DND-41 (cell line): ENCODE data around the gene OTUD1.
A peak's percentile ranks its signal among the peaks of the same experiment; 100 is the strongest.

Source experiments
- ATAC-seq: fragments of 200-7000 bp; cut with Tn5 transposase; 3 replicates; pipeline ENCODE4 v1.9.1; 2021; ENCODE audit warnings: low read depth; ENCODE audit not compliant: insufficient read depth
- DNase-seq: peaks from one replicate; pipeline ENCODE4 v3.0.0-alpha.2; 2020
- H2AFZ ChIP-seq: 2 replicates; pipeline ENCODE4 v1.6.0; 2012; ENCODE audit warnings: low read depth, low read length
- H3K27ac ChIP-seq: 2 replicates; pipeline ENCODE4 v1.5.1; 2012; ENCODE audit warnings: low read length, inconsistent platforms
- H3K27me3 ChIP-seq: fragments of 200-600 bp; sonication (generic); 2 replicates; pipeline ENCODE4 v1.6.0; 2012; ENCODE audit warnings: low read length, mild to moderate bottlenecking, inconsistent platforms; ENCODE audit not compliant: insufficient read depth, poor library complexity
- H3K36me3 ChIP-seq: 2 replicates; pipeline ENCODE4 v1.5.1; 2012; ENCODE audit warnings: low read length, inconsistent platforms; ENCODE audit not compliant: insufficient read depth
- H3K4me1 ChIP-seq: 2 replicates; pipeline ENCODE4 v1.5.1; 2012; ENCODE audit warnings: mild to moderate bottlenecking, low read length; ENCODE audit not compliant: insufficient read depth
- H3K4me2 ChIP-seq: 2 replicates; pipeline ENCODE4 v1.6.0; 2012; ENCODE audit warnings: mild to moderate bottlenecking, moderate library complexity, low read length, inconsistent platforms; ENCODE audit not compliant: insufficient read depth
- H3K4me3 ChIP-seq, 2 experiments: fragments of 200-600 bp in 1 of 2; shearing (Covaris generic) in 1 of 2; 2 replicates each; pipeline ENCODE4 v1.5.1; 2012 to 2016; ENCODE audit warnings: inconsistent platforms in 2 of 2, low read length in 2 of 2, mild to moderate bottlenecking in 2 of 2, low read depth in 1 of 2, moderate library complexity in 1 of 2
- H3K79me2 ChIP-seq: 2 replicates; pipeline ENCODE4 v1.6.0; 2012; ENCODE audit warnings: low read length, inconsistent platforms; ENCODE audit not compliant: insufficient read depth
- H3K9ac ChIP-seq: 2 replicates; pipeline ENCODE4 v1.6.0; 2012; ENCODE audit warnings: low read depth, mild to moderate bottlenecking, inconsistent platforms, low read length, moderate library complexity
- H3K9me3 ChIP-seq: 2 replicates; pipeline ENCODE4 v1.5.1; 2012; ENCODE audit warnings: low read length, moderate library complexity, mild to moderate bottlenecking, inconsistent platforms; ENCODE audit not compliant: insufficient read depth, severe bottlenecking
- H4K20me1 ChIP-seq: 2 replicates; pipeline ENCODE4 v1.6.0; 2012; ENCODE audit warnings: low read length; ENCODE audit not compliant: insufficient read depth
- EZH2 ChIP-seq: IDR thresholded peaks from 3 replicates; pipeline ENCODE4 v1.6.1; 2012; ENCODE audit warnings: borderline replicate concordance, low read depth, mild to moderate bottlenecking, moderate library complexity, low read length, inconsistent platforms; ENCODE audit not compliant: severe bottlenecking
- TF ChIP-seq, protein P1 (sequence below): IDR thresholded peaks from 2 replicates; pipeline ENCODE4 v1.5.1; 2012; ENCODE audit warnings: borderline replicate concordance, low read length, moderate library complexity, mild to moderate bottlenecking; ENCODE audit not compliant: poor library complexity, severe bottlenecking; ENCODE audit errors: extremely low read depth

Gene OTUD1

DNA sequence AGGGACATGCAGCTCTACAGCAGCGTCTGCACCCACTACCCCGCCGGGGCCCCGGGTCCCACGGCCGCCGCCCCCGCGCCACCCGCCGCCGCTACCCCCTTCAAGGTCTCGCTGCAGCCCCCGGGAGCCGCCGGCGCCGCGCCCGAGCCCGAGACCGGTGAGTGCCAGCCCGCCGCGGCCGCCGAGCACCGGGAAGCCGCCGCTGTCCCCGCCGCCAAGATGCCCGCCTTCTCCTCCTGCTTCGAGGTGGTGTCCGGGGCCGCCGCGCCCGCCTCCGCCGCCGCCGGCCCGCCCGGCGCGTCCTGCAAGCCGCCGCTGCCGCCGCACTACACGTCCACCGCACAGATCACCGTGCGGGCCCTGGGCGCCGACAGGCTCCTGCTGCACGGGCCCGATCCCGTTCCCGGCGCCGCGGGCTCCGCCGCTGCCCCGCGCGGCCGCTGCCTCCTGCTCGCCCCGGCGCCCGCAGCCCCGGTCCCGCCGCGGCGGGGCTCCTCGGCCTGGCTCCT, 631 bp downstream of the OTUD1 start:
- DNase-seq (no peak), ATAC-seq (peak; percentile 45)
- peak overlapping the region; percentile 71 for H2AFZ ChIP-seq
- H3K79me2 ChIP-seq: peaks cover 29% of the 10 kb centered on the region
- peak overlapping the region; percentile 66 to 67; a peak in 3 of 4 replicates for H3K4me3 ChIP-seq
- H3K27me3 ChIP-seq: no peaks in the 10 kb centered on the region
- TF ChIP-seq, protein P1, sequence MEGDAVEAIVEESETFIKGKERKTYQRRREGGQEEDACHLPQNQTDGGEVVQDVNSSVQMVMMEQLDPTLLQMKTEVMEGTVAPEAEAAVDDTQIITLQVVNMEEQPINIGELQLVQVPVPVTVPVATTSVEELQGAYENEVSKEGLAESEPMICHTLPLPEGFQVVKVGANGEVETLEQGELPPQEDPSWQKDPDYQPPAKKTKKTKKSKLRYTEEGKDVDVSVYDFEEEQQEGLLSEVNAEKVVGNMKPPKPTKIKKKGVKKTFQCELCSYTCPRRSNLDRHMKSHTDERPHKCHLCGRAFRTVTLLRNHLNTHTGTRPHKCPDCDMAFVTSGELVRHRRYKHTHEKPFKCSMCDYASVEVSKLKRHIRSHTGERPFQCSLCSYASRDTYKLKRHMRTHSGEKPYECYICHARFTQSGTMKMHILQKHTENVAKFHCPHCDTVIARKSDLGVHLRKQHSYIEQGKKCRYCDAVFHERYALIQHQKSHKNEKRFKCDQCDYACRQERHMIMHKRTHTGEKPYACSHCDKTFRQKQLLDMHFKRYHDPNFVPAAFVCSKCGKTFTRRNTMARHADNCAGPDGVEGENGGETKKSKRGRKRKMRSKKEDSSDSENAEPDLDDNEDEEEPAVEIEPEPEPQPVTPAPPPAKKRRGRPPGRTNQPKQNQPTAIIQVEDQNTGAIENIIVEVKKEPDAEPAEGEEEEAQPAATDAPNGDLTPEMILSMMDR: no peak
- no peak for TF ChIP-seq EZH2
- H3K4me2 ChIP-seq: peak overlapping the region; percentile 83
- peak overlapping the region; percentile 72 for H3K27ac ChIP-seq
- H3K4me1 ChIP-seq: peaks cover 43% of the 10 kb centered on the region
- H4K20me1 ChIP-seq: 0 out of 2 replicates have a peak, but pooled peaks cover 3% of the 10 kb centered on the region
- peaks cover 16% of the 10 kb centered on the region for H3K36me3 ChIP-seq
- no peaks in the 10 kb centered on the region for H3K9me3 ChIP-seq
- peak overlapping the region; percentile 85 for H3K9ac ChIP-seq

DNA sequence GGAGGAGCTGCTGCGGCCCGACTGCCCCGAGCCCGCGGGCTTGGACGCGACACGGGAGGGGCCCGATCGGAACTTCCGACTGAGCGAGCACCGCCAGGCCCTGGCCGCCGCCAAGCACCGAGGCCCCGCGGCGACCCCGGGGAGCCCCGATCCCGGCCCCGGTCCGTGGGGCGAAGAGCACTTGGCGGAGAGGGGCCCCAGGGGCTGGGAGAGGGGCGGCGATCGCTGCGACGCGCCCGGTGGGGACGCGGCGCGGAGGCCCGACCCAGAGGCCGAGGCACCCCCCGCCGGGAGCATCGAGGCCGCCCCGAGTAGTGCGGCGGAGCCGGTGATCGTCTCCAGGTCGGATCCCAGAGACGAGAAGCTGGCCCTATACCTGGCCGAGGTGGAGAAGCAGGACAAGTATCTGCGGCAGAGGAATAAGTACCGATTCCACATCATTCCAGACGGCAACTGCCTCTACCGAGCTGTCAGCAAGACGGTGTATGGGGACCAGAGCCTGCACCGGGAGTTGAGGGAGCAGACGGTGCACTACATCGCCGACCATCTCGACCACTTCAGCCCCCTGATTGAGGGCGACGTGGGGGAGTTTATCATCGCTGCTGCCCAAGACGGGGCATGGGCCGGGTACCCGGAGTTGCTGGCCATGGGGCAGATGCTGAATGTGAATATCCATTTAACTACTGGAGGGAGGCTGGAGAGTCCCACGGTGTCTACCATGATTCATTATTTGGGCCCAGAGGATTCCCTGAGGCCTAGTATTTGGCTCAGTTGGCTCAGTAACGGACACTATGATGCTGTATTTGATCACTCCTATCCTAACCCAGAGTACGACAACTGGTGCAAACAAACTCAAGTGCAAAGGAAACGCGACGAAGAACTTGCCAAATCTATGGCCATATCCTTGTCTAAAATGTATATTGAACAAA, 1.4 kb downstream of the OTUD1 start:
- Histone ChIP-seq H3K4me3 (peak overlapping the region; percentile 20 to 66; a peak in 3 of 4 replicates), H3K9me3 (no peaks in the 10 kb centered on the region), H4K20me1 (0 out of 2 replicates have a peak, but pooled peaks cover 3% of the 10 kb centered on the region), H3K79me2 (peaks cover 29% of the 10 kb centered on the region), H3K27me3 (no peaks in the 10 kb centered on the region), H3K4me1 (peaks cover 46% of the 10 kb centered on the region), H3K4me2 (peak overlapping the region; percentile 83), H2AFZ (peak overlapping the region; percentile 71), H3K9ac (peak overlapping the region; percentile 85), H3K27ac (peak overlapping the region; percentile 49; the same call in 1 of the 2 replicates), H3K36me3 (peaks cover 16% of the 10 kb centered on the region)
- ATAC-seq: peak; percentile 9
- no peak for DNase-seq
- TF ChIP-seq, protein P1: no peak
- TF ChIP-seq EZH2: no peak

DNA sequence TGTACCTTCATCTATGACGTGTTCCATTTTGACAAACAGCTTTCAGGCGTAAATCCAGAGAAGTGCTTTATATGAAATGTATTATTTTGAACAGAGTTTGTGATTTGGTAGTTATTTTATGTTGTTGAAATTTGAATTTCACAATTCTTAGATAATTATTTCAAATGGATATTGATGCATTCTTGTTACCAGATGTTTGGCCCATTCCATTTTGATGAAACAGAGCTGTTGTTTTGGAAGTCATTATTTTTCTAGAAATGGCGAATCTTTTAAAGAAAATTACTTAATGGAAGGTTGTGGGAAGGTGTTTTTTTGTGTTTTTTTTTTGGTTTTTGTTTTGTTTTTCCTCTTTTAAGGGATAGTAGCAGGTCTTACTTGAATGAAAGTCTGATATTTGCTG, 2.4 kb downstream of the OTUD1 start:
- H3K9ac ChIP-seq: peak overlapping the region; percentile 85
- 0 out of 2 replicates have a peak, but pooled peaks cover 3% of the 10 kb centered on the region for H4K20me1 ChIP-seq
- ATAC-seq (no peak), DNase-seq (no peak)
- peaks cover 16% of the 10 kb centered on the region for H3K36me3 ChIP-seq
- no peaks in the 10 kb centered on the region for H3K9me3 ChIP-seq
- H3K4me2 ChIP-seq: peak overlapping the region; percentile 83
- H2AFZ ChIP-seq: no peak overlapping the region
- TF ChIP-seq, protein P1: no peak
- no peak for TF ChIP-seq EZH2
- no peaks in the 10 kb centered on the region for H3K27me3 ChIP-seq
- no peak overlapping the region for H3K27ac ChIP-seq
- H3K79me2 ChIP-seq: peaks cover 29% of the 10 kb centered on the region
- H3K4me3 ChIP-seq: peak overlapping the region in 1 of 2 experiments; percentile 66; a peak in 2 of 4 replicates
- peaks cover 50% of the 10 kb centered on the region for H3K4me1 ChIP-seq
